Thyroid gland (tissue), 4 donors: ENCODE data around the gene NLGN1. TPM values are rescaled to one million over a fixed set of nuclear protein-coding genes. Genes with fewer than 3 reads are reported as not detected.

ENCODE experiments used
- DNase-seq, 2 donors: peaks; one replicate each; pipeline ENCODE4 v3.0.0-alpha.2; 2019
- H3K27ac ChIP-seq, 3 donors: fragments of 200-600 bp; sonication (generic); 1 replicate in 2 of 3; 2 replicates in 1 of 3; pipeline ENCODE4 v1.5.1; 2016 to 2019; ENCODE audit warnings: mild to moderate bottlenecking in 1 of 3, moderate library complexity in 1 of 3
- H3K27me3 ChIP-seq: fragments of 200-600 bp; sonication (generic); one replicate; pipeline ENCODE4 v1.5.1; 2019
- H3K36me3 ChIP-seq, 2 donors: fragments of 200-600 bp; sonication (generic); one replicate each; pipeline ENCODE4 v1.5.1; 2016 to 2019
- H3K4me1 ChIP-seq, 2 donors: fragments of 200-600 bp; sonication (generic); one replicate each; pipeline ENCODE4 v1.5.1; 2017 to 2019
- H3K4me3 ChIP-seq, 3 donors: fragments of 200-600 bp; sonication (generic); replicated peaks in 1 of 3; 1 replicate in 2 of 3; 2 replicates in 1 of 3; pipeline ENCODE4 v1.5.1; 2016; ENCODE audit warnings: mild to moderate bottlenecking in 1 of 3
- H3K9me3 ChIP-seq: fragments of 200-600 bp; sonication (generic); one replicate; pipeline ENCODE4 v1.5.1; 2017
- POLR2A ChIP-seq, 2 donors: fragments of 450-650 bp; IDR thresholded peaks; one replicate each; pipeline ENCODE4 v1.6.1; 2017; ENCODE audit warnings: antibody characterized with exemption in 2 of 2, mild to moderate bottlenecking in 2 of 2, moderate library complexity in 1 of 2
- WGBS, 2 donors: methylation state at CpG; one replicate each; pipeline ENCODE4 v1.1.5; 2017; 5-methylcytosine and 5-hydroxymethylcytosine counted together
- intact Hi-C: fragments of 100-400 bp; cut with DNase I; formaldehyde crosslinking; loops from one replicate; pipeline ENCODE4 v1.15.1; 2023
- total RNA-seq, 4 donors: library from RNA; depleted of rRNA; stranded (reverse); fragments of >200 nt; gene quantifications; one replicate each; pipeline ENCODE4 v1.2.3, GENCODE V29; 2016
- TF ChIP-seq, protein P1 (sequence below), 6 experiments: fragments of 200-600 bp in 3 of 6; fragments of 450-650 bp in 3 of 6; sonication (generic) in 3 of 6; IDR thresholded peaks; one replicate each; pipeline ENCODE4 v1.5.1; 2016 to 2019; ENCODE audit warnings: antibody characterized with exemption in 6 of 6, mild to moderate bottlenecking in 2 of 6, inconsistent platforms in 1 of 6, moderate library complexity in 1 of 6

The NLGN1 gene
- total RNA-seq, 4 donors from 2014 or later = 2.4 to 13.9 (median 2.9) TPM

DNA sequence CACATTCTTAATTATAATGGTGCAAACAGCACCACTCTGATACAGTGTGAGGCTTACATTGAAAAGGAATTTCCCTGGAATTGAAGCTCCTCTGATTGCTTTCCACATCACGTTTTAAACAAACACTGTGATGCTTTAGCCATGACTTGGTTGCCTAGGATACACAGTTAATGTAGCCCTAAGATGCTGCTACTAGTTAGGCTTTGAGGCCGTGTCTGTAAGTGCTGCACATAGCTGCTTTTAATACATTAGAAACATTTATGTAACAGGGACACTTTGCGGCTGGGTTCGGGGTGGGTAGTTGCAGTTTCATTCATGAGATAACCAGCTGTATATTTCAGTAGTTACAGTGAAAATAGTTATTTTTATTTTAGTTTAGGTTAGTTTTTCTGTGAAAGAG is 334.7 kb downstream of the NLGN1 start:
- TF ChIP-seq POLR2A (IDR thresholded peaks at IDR 0.05) = no peak
- TF ChIP-seq, protein P1, sequence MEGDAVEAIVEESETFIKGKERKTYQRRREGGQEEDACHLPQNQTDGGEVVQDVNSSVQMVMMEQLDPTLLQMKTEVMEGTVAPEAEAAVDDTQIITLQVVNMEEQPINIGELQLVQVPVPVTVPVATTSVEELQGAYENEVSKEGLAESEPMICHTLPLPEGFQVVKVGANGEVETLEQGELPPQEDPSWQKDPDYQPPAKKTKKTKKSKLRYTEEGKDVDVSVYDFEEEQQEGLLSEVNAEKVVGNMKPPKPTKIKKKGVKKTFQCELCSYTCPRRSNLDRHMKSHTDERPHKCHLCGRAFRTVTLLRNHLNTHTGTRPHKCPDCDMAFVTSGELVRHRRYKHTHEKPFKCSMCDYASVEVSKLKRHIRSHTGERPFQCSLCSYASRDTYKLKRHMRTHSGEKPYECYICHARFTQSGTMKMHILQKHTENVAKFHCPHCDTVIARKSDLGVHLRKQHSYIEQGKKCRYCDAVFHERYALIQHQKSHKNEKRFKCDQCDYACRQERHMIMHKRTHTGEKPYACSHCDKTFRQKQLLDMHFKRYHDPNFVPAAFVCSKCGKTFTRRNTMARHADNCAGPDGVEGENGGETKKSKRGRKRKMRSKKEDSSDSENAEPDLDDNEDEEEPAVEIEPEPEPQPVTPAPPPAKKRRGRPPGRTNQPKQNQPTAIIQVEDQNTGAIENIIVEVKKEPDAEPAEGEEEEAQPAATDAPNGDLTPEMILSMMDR (IDR thresholded peaks at IDR 0.05) = no peak
- H3K9me3 ChIP-seq = no peaks in the 10 kb centered on the region
- DNase-seq = no peak
- no peaks in the 10 kb centered on the region for H3K36me3 ChIP-seq
- no peaks in the 10 kb centered on the region for H3K27me3 ChIP-seq
- 77 to 79% methylated on average over 4 of the region's 4 CpGs for WGBS, 2 donors
- no peak overlapping the region for H3K4me3 ChIP-seq
- no peaks in the 10 kb centered on the region for H3K4me1 ChIP-seq
- intact Hi-C loops = no loop called here
- no peak overlapping the region for H3K27ac ChIP-seq

DNA sequence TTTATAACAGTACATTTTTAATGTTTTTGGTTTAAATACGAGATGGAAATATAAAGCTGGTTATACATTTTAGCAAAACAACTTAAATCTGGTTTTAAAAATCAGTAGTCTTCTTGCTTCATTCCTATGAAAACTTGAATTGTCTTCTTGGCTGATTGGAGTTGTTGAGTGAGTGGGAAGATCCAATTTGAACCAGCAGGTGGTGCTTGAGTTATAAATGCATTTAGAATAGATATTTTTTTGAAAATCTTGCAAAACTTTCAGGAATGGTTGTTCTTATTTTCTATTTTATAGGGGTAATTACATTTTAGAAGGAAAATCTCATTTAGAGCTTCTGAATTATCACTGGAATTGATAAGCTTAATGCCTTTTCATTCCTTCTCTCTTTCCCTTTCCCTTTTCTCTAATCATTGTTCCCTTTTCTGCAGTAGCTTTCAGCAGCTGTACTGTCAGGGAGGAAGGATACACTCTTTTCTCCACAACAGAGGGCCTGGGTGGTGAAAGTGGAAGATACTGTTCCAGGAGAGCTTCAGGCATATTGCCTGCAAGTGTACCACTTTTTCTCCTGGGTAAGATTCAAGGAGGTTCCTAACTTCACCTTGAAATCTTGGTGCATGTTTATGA is 335.6 kb downstream of the NLGN1 start:
- intact Hi-C loops = no loop called here
- Histone ChIP-seq H3K27ac (no peak overlapping the region), H3K9me3 (no peaks in the 10 kb centered on the region), H3K27me3 (no peaks in the 10 kb centered on the region), H3K4me1 (no peaks in the 10 kb centered on the region), H3K4me3 (no peak overlapping the region), H3K36me3 (no peaks in the 10 kb centered on the region)
- 64 to 75% methylated on average over 1 of the region's 1 CpG for WGBS, 2 donors
- peak in 1 of 2 donors; percentile 2 for DNase-seq
- TF ChIP-seq, protein P1 (IDR thresholded peaks at IDR 0.05) = peak in 2 of 6 experiments; percentile 7 to 41
- TF ChIP-seq POLR2A (IDR thresholded peaks at IDR 0.05) = no peak

DNA sequence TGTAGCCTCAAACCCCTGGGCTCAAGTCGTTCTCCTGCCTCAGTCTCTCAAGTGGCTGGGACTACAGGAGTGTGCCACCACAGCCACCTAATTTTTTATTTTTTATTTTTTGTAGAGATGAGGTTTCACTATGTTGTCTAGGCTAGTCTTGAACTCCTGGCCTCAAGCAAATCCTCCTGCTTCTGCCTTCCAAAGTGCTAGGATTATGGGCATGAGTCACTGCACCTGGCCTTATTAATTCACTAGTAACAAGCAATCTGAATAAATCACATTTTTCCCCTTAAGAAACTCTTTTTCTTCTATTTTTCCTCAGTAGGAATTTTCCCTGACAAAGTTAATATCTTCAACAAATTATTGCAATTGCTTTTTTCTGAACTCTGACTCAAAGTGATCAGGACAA is 336.9 kb downstream of the NLGN1 start:
- intact Hi-C loops = no loop called here
- Histone ChIP-seq H3K4me1 (no peaks in the 10 kb centered on the region), H3K27ac (no peak overlapping the region), H3K4me3 (no peak overlapping the region), H3K36me3 (no peaks in the 10 kb centered on the region), H3K9me3 (no peaks in the 10 kb centered on the region), H3K27me3 (no peaks in the 10 kb centered on the region)
- WGBS, 2 donors = 72 to 77% methylated on average over 1 of the region's 1 CpG
- no peak for DNase-seq
- TF ChIP-seq POLR2A (IDR thresholded peaks at IDR 0.05) = no peak
- TF ChIP-seq, protein P1 (IDR thresholded peaks at IDR 0.05) = no peak

DNA sequence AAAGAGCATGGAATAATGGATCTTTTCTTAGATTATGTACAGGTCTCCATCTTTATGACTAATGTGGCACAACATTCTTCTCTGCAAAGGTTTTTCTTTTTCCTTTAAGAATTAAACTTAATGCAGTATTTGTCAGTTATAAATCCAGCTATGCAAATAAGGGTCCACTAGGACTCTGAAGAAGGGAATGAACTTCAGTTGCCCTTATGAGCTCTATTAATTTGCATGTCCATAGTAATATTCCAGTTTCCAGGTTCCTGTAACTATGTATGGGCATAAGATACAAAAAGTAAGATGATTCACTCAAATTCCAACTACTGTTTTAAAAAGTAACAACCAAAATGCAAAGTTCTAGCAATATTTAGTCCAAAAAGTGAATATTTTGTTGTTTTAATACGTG is 337.4 kb downstream of the NLGN1 start:
- H3K27ac ChIP-seq = no peak overlapping the region
- intact Hi-C loops = no loop called here
- WGBS, 2 donors = 44 to 57% methylated on average over 1 of the region's 1 CpG
- DNase-seq = no peak
- no peaks in the 10 kb centered on the region for H3K9me3 ChIP-seq
- no peaks in the 10 kb centered on the region for H3K27me3 ChIP-seq
- no peaks in the 10 kb centered on the region for H3K4me1 ChIP-seq
- no peak overlapping the region for H3K4me3 ChIP-seq
- H3K36me3 ChIP-seq = no peaks in the 10 kb centered on the region
- TF ChIP-seq POLR2A (IDR thresholded peaks at IDR 0.05) = no peak
- TF ChIP-seq, protein P1 (IDR thresholded peaks at IDR 0.05) = no peak

DNA sequence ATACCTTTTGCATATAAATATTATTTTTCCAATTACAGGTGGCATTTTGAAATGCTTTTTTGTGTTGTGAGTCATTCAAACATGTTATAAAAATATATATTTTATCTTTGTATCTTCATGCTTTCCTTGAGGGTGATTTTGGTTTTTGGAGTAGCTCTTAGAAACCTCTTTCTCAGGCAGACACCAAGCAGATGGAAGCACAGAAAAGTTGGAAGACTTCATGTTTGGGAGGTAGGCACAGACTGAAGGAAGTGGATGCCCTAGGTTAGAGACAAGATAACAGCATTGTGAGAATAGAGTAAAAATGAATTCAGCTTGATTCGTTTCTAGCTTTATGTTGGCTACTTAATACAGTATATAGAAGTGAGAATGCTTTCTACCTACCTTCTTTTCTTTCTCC is 338.3 kb downstream of the NLGN1 start:
- no peaks in the 10 kb centered on the region for H3K9me3 ChIP-seq
- no peaks in the 10 kb centered on the region for H3K4me1 ChIP-seq
- no peak for DNase-seq
- H3K4me3 ChIP-seq = no peak overlapping the region
- 81 to 83% methylated on average over 1 of the region's 1 CpG for WGBS, 2 donors
- intact Hi-C loops = no loop called here
- no peak for TF ChIP-seq POLR2A (IDR thresholded peaks at IDR 0.05)
- TF ChIP-seq, protein P1 (IDR thresholded peaks at IDR 0.05) = no peak
- H3K36me3 ChIP-seq = no peaks in the 10 kb centered on the region
- no peaks in the 10 kb centered on the region for H3K27me3 ChIP-seq
- no peak overlapping the region for H3K27ac ChIP-seq
